Body of pancreas (tissue), 4 donors: ENCODE results near the gene FLRT2.

Source experiments
- POLR2A ChIP-seq, 3 donors: fragments of 450-650 bp; IDR thresholded peaks; one replicate each; pipeline ENCODE4 v1.6.1; 2016; ENCODE audit warnings: antibody characterized with exemption in 3 of 3, mild to moderate bottlenecking in 2 of 3
- TF ChIP-seq, protein P1 (sequence below), 7 experiments: fragments of 450-650 bp in 4 of 7; fragments of 200-600 bp in 3 of 7; sonication (generic) in 3 of 7; IDR thresholded peaks; one replicate each; pipeline ENCODE4 v1.5.1; 2016 to 2019; ENCODE audit warnings: antibody characterized with exemption in 7 of 7

DNA sequence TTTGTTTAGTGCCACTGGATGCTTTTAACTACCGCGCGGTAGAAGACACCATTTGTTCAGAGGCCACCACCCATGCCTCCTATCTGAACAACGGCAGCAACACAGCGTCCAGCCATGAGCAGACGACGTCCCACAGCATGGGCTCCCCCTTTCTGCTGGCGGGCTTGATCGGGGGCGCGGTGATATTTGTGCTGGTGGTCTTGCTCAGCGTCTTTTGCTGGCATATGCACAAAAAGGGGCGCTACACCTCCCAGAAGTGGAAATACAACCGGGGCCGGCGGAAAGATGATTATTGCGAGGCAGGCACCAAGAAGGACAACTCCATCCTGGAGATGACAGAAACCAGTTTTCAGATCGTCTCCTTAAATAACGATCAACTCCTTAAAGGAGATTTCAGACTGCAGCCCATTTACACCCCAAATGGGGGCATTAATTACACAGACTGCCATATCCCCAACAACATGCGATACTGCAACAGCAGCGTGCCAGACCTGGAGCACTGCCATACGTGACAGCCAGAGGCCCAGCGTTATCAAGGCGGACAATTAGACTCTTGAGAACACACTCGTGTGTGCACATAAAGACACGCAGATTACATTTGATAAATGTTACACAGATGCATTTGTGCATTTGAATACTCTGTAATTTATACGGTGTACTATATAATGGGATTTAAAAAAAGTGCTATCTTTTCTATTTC, 93.2 kb downstream of the FLRT2 start:
- no peak for TF ChIP-seq POLR2A (IDR thresholded peaks at IDR 0.05)
- TF ChIP-seq, protein P1, sequence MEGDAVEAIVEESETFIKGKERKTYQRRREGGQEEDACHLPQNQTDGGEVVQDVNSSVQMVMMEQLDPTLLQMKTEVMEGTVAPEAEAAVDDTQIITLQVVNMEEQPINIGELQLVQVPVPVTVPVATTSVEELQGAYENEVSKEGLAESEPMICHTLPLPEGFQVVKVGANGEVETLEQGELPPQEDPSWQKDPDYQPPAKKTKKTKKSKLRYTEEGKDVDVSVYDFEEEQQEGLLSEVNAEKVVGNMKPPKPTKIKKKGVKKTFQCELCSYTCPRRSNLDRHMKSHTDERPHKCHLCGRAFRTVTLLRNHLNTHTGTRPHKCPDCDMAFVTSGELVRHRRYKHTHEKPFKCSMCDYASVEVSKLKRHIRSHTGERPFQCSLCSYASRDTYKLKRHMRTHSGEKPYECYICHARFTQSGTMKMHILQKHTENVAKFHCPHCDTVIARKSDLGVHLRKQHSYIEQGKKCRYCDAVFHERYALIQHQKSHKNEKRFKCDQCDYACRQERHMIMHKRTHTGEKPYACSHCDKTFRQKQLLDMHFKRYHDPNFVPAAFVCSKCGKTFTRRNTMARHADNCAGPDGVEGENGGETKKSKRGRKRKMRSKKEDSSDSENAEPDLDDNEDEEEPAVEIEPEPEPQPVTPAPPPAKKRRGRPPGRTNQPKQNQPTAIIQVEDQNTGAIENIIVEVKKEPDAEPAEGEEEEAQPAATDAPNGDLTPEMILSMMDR (IDR thresholded peaks at IDR 0.05): no peak
